Stimulated activated CD8-positive, alpha-beta memory T cell treated with anti-CD3 and anti-CD28 coated beads, Interleukin-12 subunit alpha, Interleukin-12 subunit beta, amount 100 ng/mL, for 24 hours (primary cell): ENCODE measurements around the gene TBRG4.

ENCODE experiments used
- DNase-seq: peaks from one replicate; pipeline ENCODE4 v3.0.0-alpha.2; 2020; ENCODE audit errors: extremely low read depth

TBRG4 gene

DNA sequence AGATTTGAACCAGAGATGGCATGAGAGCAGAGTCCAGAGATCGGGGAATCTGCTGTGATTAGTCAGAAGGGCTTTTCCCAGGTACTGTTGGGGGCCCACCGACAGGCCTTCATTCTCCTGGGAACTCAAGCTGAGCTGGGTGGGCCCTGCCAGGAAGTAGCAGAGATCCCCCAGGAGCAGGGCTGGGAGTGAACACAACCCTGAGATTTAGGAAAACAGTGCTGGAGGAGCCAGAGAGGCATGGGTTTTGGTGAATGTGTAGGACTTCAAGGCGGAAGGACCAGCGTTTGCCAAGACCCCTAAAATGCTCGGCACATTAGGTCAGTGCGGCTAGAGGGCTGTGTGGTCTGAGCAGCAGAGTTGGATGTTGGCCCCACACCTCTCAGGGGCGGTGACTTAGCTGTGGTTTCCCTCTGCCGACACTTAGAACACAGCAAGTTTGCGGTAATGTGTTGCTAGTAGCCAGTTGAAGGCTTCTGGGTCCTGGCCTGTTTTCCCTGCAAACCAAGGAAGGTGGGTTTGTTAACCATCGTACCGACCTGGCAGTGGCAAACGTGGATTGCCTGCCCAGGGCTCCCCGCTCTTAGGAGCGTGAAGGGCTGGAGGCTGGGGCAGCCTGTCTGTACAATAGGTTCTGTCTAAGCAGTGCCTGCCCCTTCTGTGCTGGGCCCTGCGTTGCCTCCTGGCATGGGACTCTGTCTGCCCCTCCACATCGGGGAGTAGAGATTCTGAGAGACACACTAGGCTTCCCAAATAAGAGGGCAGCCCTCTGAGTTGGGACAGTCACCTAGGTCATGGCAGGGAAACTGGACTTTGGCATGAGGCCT, 36.8 kb downstream of the TBRG4 start:
- DNase-seq: no peak

DNA sequence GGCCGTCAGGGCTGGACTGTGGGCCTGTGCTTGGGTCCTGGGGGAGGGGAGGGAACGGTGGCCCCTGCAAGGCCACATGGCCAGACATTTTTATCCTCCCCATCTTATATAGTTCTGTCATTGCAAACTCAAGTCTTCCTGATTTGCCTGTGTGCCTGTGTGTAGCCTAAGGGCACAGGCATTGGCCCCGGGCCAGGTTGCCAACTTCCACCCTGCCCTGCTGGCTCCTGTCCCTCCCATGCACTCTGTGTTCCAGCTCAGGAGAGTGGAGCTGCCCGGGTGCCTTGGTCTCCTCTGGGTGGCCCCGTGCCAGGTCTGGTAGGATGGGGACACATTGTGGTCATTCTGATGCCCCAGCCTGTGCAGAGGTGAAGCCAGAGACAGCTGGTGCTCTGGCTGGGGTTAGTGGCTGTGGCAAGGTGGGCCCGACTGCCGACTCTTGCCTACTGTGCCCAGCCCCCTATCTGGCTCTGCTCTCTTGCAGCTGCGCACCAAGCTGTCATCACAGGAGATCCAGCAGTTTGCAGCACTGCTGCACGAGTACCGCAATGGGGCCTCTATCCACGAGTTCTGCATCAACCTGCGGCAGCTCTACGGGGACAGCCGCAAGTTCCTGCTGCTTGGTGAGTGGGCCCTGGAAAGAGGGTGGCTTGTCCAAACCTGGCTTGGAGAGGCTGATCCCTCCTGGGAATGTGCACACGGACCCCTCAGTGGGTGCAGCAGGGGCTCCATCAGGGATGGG, 37.5 kb downstream of the TBRG4 start:
- DNase-seq: no peak

DNA sequence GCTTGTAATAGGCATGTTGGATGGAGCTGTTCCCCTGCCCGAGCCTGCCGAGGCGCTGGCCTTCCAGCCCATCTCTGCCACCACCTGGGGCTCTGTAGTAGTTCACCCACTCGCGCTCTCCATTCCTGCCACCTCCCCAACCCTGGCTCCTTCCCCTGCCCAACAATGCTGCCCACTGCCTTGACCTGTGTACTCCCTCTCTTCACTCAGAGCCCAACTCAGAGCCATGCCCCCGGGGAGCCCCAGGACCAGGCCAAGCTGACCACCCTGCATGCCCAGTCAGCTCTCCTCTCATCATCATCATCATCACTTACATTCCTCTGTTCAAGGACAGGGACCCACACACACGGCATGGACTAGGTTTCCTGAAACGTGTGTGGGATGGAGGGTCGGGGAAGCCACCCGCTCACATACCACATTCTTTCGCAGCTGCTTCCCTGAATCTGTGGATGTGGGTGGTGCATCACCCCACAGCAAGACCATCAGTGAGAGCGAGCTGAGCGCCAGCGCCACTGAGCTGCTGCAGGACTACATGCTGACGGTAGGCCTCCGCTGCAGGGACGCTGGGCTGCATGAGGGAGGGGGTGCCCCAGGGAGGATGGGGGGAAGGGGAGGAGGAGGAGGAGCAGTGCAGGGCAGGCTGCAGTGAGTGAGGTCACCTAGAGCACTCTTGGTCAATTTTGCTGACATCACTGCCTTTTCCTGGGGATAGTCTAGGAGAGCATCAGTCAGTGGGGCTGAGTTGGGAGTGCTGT, 38.3 kb downstream of the TBRG4 start:
- DNase-seq: no peak

DNA sequence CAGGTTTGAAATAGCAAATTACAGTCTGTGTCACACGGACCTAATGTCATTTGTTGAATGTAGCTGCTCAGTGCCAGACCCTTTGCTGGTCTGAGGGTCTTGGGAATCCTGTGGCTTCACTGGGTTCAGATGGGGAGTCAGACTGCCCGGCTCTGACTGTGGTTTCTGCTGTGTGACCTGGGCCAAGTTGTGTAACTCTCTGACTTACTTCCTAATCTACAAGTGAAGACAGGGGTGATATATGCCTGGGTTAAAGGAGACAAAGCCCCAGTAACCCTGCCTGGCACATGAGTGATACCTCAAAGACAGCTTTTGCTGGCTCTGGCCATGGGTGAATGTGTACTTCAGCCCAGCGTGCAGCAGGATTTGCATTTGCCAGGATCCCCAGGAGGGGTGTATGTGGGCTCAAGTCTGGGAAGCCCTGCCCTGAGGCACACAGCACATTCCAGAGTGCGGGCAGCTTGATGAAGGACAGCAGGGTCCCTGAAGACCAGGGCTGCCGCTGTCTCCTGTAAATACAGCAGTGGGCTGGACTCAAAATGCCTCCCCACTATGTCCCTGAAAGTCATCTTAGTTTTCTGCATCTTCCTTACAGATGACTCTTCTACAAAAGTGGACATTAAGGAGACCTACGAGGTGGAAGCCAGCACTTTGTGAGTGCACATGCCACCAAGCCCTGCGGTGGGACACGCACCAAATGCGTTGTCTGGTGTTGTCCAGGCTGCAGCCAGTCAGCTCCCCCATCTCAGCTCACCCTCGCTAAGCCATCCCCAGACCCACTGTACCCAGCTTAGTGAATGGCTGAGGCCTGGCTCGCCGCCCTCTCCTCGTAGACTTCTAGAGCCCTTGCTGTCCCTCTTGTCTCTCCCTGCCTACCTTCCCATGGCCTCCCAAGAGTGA, 39.1 kb downstream of the TBRG4 start:
- DNase-seq: no peak

DNA sequence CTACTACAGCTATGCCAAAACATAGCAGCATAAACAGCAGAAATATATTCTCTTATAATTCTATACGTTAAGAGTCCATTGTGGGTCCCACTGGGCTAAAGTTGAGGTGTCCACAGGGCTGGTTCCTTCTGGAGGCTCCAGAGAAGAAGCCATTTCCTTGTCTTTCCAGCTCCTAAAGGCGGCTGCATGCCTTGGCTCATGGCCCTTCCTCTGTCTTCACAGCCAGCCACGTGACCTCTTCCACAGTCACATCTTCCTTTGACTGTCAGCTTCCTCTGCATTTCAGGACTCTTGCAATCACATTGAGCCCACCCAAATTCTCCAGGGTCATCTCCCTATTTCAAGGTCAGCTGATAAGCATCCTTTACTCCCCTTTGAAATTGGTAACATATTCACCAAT, 40.0 kb downstream of the TBRG4 start:
- no peak for DNase-seq

DNA sequence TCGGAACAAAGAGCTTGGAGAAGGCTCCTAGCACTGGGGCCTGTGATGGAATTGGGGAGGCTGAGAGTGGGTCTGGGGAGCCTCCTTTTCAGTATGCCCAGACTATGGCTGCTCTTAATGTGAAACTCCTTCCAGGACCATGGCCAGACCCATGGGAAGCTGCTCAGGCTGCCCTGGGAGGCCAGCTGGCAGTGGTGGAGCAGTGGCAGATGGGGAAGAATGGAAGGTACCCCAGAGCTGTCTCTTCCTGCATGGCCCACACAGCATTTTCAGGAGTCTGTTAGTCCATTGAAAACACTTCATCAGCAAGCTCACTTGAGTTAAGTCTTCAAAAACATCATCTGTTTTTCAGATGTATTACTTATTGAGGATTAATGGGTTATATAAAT, 41.2 kb downstream of the TBRG4 start:
- no peak for DNase-seq

DNA sequence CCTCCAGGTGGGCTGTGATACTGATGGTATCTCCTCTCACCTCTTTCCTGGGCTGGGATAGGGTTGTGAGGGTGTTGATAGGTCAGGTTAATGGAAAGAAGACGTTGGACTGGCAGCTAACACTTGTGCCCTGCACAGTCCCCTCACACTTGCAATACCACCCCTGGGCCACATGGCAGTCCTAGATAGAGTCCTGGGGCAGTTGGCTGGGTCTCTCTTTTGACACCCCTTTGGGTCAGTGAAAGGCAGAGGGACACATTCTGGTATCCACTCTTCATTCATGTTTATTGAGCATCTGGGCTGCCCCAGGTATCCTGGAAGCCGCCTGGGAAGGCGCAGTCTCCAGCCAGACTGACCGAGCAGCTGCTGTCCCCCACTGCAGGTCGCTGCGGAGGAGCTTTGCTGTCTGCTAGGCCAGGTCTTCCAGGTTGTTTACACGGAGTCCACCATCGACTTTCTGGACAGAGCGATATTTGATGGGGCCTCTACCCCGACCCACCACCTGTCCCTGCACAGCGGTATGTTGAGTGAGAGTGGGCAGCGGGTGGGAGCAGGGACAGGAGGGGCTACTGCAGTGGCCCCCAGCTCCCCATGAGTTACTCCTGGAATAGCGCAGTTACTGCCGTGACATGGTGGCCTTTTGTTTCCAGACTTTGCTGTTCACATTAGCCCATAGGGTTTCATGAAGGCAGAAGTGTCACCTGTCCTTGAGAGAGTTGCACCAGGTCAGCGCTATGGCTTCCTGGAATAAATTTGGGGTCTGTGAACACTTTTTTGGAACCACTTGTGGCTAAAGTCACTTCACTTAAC, 41.8 kb downstream of the TBRG4 start:
- no peak for DNase-seq

DNA sequence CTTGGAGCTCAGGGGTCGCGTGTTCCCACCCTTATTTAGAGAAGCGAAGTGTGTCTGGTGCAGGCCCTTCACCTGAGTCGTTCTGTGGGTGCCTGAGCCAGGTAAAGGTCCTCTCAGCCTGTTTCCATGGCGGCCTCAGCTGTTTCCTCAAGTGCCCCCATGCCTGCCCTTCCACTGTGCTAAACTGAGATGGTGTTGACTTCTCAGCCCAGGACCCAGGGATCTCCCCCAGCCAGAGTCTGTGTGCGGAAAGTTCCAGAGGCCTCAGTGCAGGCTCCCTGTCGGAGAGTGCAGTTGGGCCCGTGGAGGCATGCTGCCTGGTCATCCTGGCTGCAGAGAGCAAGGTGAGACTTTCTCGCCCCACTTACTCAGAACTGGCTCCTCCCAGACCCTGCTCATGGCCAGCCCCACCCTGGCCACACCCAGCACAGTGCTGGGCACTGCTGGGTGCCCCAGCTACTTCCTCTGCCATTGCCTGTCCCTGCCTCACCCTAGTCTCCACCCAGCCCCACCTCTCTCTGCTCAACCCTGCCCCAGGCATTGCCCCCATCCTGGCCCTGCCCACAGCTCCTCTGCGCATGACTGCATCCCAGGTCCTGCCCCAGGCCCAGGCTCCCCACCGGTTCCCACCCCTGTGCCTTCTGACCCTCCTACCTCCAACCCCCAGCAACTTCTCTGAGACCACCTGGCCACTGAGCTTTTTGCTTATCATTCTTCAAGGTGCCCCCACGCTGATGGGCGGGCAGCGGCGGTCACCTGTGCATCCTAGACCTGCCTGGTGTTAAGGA, 43.1 kb downstream of the TBRG4 start:
- no peak for DNase-seq

DNA sequence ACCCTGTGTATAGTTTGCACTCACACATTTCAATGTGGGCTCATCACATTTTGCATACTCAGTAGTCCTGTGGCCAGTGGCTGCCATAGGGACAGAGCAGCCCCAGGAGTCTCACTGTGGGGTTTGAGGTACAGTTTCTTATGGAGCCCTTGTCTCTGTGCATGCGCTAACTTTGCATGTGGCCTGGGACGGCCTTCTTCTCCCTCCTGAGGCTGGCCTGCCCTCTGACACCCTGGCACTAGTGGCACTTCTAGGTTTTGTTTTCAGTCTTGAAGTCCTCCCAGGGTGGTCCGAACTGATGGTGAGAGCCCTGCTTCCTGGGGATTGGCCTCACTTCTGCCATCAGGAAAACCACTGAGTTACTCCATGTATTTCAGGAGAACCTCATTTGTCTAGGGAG, 43.9 kb downstream of the TBRG4 start:
- no peak for DNase-seq

DNA sequence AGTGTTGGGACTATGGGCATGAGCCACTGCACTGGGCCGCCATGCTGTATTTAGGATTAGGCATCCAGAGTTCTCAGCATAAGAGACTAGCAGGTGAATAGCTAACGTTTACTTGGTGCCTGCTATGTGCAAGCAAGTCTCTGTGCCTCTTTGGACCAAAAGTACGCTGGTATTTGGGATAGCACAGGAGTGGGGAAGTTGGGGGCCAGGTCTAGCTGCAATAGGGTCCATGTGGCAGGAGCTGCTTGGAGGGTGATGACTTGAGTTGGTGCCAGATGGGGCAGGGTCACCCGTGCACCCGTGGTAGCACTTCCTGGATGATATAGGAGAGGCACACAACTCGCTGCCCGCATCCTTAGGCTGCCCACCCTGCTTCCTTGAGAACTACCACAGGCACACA, 45.1 kb downstream of the TBRG4 start:
- DNase-seq: no peak

DNA sequence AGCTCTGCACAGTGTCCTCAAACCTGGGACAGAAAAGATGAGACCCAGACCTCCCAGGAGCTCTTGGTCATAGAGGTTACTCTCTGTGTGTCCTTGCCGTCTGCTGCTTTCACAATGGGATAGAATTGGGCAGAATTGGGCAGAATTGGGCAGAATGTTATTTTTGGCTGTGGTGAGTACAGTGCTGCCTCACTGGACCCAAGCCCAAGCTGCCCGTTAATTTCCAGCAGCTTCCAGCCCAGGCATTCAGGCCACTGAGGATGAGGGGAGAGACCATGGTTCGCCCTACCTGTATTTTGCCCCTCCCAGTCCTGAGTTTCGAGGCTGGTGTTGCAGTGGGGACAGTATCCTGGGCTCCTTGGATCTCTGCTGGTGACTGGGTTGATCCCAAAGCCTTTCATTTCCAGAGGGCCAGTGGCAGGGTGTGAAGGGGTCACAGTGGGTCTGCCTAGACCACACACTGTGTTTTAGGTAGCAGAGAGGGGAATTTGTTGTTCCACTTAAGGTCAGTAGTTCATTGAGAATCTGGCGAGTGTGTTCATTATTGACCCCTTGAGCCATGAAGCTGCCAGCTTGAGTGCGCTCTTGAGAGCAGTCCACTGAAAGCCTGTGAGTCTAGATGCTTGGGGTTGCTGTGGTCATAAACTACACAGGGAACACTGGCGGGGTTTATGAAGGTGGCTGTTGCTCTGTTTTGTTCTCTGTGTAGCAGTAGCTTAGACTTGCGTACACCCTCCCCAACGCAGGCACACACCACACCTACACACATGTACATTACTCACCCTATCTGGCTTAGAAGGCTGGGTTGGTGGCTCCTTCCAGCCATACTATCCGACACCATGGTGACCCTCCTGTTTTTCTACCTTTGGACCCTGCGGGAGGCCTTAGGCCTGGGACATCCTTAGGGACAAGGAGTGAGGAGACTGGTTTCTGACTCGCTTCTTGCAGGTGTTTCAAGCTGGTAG, 46.2 kb downstream of the TBRG4 start:
- DNase-seq: no peak

DNA sequence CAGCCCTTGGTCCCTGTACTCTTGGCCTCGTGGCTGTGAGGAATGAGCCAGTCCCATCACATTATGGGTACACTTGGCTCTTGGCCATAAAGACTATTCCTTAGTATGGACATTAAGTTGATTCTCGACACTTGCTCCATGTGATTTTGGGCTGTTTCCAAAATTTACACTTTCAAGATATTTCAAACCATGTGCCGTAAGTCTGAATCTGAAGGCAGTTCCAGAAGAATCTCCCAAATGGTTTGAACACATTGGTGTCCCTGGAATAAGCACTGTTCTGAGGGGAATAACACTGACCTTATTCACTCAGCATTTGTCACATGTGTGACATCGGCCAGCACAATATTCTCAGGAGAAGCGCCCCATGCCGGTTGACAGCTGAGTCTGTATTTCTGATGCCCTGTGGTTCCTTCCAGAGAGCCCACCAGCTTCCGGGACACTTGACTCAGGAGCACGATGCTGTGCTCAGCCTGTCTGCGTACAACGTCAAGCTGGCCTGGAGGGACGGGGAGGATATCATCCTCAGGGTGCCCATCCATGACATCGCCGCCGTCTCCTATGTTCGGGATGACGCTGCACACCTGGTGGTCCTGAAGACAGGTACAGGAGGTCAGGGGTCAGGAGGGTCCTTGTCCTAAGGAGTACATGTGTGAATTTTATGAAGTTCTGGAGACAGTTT, 47.3 kb downstream of the TBRG4 start:
- DNase-seq: no peak

DNA sequence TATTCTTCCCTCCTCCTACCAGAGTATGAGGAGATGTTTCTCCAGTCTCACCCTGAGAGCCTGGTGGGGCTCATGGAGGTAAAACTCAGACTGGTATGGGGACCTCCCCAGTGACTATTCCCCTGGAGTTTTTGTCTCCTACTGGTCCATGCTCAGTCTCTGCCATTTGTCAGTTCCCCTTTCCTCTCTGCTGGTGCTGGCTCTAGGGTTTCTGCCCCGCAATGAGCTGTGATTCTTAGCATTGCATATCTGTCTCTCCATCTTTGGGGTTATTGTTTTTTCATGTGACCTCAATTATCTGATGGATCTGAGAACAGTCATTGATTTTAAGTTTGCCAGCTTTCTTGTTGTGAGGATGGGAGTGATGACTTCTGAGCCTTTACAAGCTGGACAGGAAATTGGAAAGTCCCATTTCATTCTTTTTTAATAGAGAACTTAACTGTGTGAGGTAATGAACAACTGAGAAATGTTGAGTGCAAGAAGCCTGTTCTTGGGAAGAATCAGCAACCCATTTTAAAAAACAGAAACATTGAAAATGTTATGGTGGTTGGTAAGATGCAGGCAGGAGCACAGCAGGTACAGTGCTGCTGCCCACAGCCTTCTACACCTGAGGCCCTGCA, 49.6 kb downstream of the TBRG4 start:
- DNase-seq: no peak

DNA sequence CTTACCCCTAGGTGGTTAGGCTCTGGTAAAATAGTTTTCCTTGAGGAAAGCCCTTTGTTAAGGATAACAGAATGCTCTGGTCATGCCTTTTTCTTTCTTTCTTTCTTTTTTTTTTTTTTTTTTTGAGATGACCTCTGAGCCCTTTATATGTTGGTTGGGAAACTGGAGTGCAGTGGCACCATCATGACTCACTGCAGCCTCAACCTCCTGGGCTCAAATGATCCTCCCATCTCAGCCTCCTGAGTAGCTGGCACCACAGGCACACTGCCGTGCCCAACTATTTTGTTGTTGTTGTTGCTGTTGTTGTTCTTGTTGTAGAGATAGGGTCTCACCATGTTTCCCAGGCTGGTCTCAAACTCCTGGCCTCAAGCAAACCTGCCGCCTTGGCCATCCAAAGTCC, 50.1 kb downstream of the TBRG4 start:
- no peak for DNase-seq

DNA sequence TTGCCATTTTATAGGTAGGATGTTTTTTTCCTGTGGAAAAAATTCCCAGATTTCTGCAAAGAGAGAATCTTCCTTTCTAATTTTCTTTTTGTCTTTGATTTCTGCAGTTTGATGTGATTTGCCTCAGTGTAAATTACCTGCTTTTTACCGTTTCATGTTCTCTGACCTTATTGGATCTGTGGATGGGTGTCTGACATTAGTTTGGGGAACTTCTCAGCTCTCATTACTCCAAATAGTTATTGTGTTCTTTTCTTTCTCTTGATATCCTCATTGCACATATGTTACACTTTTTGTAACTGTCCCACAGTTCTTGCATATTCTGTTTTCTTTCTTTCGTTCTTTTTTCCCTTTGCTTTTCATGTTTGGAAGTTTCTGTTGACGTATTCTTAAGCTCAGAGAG, 51.2 kb downstream of the TBRG4 start:
- no peak for DNase-seq

DNA sequence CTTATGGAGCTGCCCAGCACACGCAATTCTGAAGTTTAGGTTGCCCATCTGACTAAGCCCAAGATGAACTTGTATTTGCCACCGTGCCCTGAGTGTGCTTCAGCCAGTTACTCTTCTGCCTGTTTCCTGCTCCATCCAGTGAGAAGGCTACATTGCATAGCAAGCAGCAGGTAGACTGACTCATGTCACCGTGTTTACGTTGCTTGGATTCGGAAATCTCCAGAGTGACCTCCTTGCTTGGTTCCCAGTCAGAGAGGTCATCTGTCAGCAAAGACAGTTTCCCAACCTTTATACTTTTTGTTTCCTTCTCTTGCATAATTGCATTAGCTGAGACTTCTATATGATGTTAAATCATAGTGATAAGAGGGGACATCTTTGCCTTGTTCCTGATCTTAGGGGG, 53.6 kb downstream of the TBRG4 start:
- DNase-seq: no peak

DNA sequence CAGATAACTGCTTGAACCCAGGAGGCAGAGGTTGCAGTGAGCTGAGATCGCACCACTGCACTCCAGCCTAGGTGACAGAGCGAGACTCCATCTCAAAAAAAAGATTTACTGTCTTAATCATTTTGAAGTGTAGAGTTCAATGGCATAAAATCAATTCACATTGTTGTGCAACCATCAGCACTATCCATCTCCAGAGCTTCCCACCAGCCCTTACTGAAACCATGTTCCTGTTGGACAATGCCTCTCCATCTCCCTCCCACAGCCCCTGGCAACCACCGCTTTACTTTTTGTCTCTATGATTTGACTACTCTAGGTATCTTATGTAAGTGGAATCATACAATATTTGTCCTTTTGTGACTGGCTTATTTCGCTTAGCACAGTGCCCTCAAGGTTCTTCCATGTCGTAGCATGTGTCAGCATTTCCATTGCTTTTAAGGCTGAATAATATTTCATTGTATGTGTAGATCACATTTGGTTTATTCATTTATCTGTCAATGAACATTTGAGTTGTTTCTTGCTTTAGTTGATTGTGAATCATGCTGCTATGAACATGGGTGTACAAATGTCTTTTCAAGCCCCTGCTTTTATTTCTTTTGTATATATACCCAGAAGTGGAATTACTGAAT, 55.8 kb downstream of the TBRG4 start:
- DNase-seq: no peak
